DND-41 (cell line): ENCODE results near the gene TRIP12.

Experiments used
- EZH2 ChIP-seq: IDR thresholded peaks from 3 replicates; pipeline ENCODE4 v1.6.1; 2012; ENCODE audit warnings: borderline replicate concordance, low read depth, mild to moderate bottlenecking, moderate library complexity, low read length, inconsistent platforms; ENCODE audit not compliant: severe bottlenecking
- TF ChIP-seq, protein P1 (sequence below): IDR thresholded peaks from 2 replicates; pipeline ENCODE4 v1.5.1; 2012; ENCODE audit warnings: borderline replicate concordance, low read length, moderate library complexity, mild to moderate bottlenecking; ENCODE audit not compliant: poor library complexity, severe bottlenecking; ENCODE audit errors: extremely low read depth

DNA sequence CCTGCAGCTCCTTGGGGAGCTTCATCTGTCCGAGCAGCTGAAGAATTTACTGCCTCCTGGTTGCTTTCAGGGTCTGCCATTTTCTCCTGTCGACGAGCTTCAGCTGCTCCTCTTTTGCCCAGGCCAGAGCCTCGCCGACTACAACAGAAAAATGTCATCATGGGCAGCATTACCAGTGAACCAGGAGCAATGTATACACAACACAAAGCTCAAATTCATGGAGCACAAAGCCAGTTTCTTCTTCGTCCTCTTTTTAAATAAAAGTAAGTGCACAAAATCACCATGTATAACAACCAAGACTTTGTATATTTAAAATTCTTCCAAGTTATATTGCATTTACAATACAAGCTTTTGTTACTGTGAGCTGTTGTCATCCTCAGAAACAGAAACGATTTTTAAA is 85.0 kb downstream of the TRIP12 start:
- TF ChIP-seq, protein P1, sequence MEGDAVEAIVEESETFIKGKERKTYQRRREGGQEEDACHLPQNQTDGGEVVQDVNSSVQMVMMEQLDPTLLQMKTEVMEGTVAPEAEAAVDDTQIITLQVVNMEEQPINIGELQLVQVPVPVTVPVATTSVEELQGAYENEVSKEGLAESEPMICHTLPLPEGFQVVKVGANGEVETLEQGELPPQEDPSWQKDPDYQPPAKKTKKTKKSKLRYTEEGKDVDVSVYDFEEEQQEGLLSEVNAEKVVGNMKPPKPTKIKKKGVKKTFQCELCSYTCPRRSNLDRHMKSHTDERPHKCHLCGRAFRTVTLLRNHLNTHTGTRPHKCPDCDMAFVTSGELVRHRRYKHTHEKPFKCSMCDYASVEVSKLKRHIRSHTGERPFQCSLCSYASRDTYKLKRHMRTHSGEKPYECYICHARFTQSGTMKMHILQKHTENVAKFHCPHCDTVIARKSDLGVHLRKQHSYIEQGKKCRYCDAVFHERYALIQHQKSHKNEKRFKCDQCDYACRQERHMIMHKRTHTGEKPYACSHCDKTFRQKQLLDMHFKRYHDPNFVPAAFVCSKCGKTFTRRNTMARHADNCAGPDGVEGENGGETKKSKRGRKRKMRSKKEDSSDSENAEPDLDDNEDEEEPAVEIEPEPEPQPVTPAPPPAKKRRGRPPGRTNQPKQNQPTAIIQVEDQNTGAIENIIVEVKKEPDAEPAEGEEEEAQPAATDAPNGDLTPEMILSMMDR = no peak
- TF ChIP-seq EZH2 = no peak
